Hepatocyte (in vitro differentiated cells): ENCODE data around the gene DNAJA3. TPM values are rescaled to one million over a fixed set of nuclear protein-coding genes. Genes with fewer than 3 reads are reported as not detected.

ENCODE experiments used
- DNase-seq: peaks from one replicate; pipeline ENCODE4 v3.0.0-alpha.2; 2016; ENCODE audit warnings: low spot score
- H2AFZ ChIP-seq: fragments of 200-600 bp; sonication (generic); 2 replicates; pipeline ENCODE4 v1.6.0; 2016; ENCODE audit warnings: antibody characterized with exemption, mild to moderate bottlenecking
- H3K27ac ChIP-seq: fragments of 200-600 bp; sonication (generic); 2 replicates; pipeline ENCODE4 v1.5.1; 2016; ENCODE audit warnings: mild to moderate bottlenecking
- H3K27me3 ChIP-seq: fragments of 200-600 bp; sonication (generic); 2 replicates; pipeline ENCODE4 v1.6.1; 2016
- H3K36me3 ChIP-seq: fragments of 200-600 bp; sonication (generic); replicated peaks from 2 replicates; pipeline ENCODE4 v1.5.1; 2016; ENCODE audit warnings: low read depth; ENCODE audit not compliant: insufficient read depth
- H3K4me1 ChIP-seq: fragments of 200-600 bp; sonication (generic); 2 replicates; pipeline ENCODE4 v1.5.1; 2016; ENCODE audit warnings: mild to moderate bottlenecking, moderate library complexity; ENCODE audit not compliant: insufficient read depth
- H3K4me2 ChIP-seq: fragments of 200-600 bp; sonication (generic); 2 replicates; pipeline ENCODE4 v1.6.0; 2016
- H3K4me3 ChIP-seq: fragments of 200-600 bp; sonication (generic); 2 replicates; pipeline ENCODE4 v1.5.1; 2016; ENCODE audit warnings: mild to moderate bottlenecking
- H3K79me2 ChIP-seq: fragments of 200-600 bp; sonication (generic); 2 replicates; pipeline ENCODE4 v1.6.0; 2017; ENCODE audit warnings: mild to moderate bottlenecking
- H3K9me2 ChIP-seq: fragments of 200-600 bp; sonication (generic); replicated peaks from 2 replicates; pipeline ENCODE4 v1.6.0; 2017; ENCODE audit warnings: mild to moderate bottlenecking; ENCODE audit not compliant: insufficient read depth
- H3K9me3 ChIP-seq: fragments of 200-600 bp; sonication (generic); 2 replicates; pipeline ENCODE4 v1.5.1; 2016; ENCODE audit warnings: low read depth, mild to moderate bottlenecking
- H4K20me1 ChIP-seq: fragments of 200-600 bp; sonication (generic); 2 replicates; pipeline ENCODE4 v1.6.0; 2016; ENCODE audit warnings: mild to moderate bottlenecking; ENCODE audit not compliant: insufficient read depth, poor library complexity, severe bottlenecking
- EZH2 ChIP-seq: fragments of 200-600 bp; sonication (generic); IDR thresholded peaks from 2 replicates; pipeline ENCODE4 v1.6.1; 2016; ENCODE audit warnings: antibody characterized with exemption, mild to moderate bottlenecking, borderline replicate concordance
- EZH2phosphoT487 ChIP-seq: fragments of 200-600 bp; sonication (generic); IDR thresholded peaks from one replicate; pipeline ENCODE4 v1.6.1; 2018; ENCODE audit warnings: antibody characterized with exemption, mild to moderate bottlenecking, low read depth, moderate library complexity; ENCODE audit not compliant: unreplicated experiment, severe bottlenecking
- WGBS: methylation state at CpG from one replicate; pipeline ENCODE4 v1.1.6; 2016; ENCODE audit warnings: low lambda C conversion rate; ENCODE audit errors: missing lambda C conversion rate; 5-methylcytosine and 5-hydroxymethylcytosine counted together
- polyA plus RNA-seq: library from polyadenylated mRNA; unstranded; fragments of >200 nt; fragmentation: Nextera tagmentation; extraction: Ambion mirVana; gene quantifications from 2 replicates; pipeline ENCODE4 v1.2.1, GENCODE V29; 2016
- total RNA-seq: library from RNA; depleted of rRNA; stranded (reverse); fragments of >200 nt; gene quantifications from 2 replicates; pipeline ENCODE4 v1.2.3, GENCODE V29; 2014
- TF ChIP-seq, protein P1 (sequence below): fragments of 200-600 bp; sonication (generic); IDR thresholded peaks from 2 replicates; pipeline ENCODE4 v1.5.1; 2016; ENCODE audit warnings: antibody characterized with exemption, mild to moderate bottlenecking; ENCODE audit not compliant: poor library complexity

Gene DNAJA3
- total and polyA plus RNA-seq, 2 experiments from 2014 or later: 58.8 to 59.2 TPM

DNA sequence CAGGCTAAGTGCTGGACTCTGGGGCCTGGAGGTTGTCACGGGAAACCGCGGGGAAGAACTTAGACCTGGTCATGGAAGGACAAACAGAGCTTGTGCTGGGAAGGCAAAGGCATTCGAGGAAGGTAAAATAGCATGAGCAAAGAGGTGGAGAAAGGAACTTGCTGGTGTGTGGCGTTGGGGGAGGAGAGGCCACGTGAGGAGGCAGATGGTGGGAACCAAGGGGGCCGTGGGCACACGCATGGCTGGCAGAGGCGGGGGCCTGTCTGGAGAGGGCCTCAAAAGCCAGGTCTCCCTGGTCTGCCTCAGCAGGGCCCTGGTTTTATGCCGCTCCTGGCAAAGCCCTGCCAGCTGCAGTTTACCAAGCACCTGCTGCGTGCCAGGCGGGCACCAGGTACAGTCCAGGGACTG is 24.6 kb upstream of the DNAJA3 start:
- TF ChIP-seq EZH2phosphoT487 (no peak), EZH2 (no peak)
- TF ChIP-seq, protein P1, sequence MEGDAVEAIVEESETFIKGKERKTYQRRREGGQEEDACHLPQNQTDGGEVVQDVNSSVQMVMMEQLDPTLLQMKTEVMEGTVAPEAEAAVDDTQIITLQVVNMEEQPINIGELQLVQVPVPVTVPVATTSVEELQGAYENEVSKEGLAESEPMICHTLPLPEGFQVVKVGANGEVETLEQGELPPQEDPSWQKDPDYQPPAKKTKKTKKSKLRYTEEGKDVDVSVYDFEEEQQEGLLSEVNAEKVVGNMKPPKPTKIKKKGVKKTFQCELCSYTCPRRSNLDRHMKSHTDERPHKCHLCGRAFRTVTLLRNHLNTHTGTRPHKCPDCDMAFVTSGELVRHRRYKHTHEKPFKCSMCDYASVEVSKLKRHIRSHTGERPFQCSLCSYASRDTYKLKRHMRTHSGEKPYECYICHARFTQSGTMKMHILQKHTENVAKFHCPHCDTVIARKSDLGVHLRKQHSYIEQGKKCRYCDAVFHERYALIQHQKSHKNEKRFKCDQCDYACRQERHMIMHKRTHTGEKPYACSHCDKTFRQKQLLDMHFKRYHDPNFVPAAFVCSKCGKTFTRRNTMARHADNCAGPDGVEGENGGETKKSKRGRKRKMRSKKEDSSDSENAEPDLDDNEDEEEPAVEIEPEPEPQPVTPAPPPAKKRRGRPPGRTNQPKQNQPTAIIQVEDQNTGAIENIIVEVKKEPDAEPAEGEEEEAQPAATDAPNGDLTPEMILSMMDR: no peak
- no peak overlapping the region for H3K4me3 ChIP-seq
- H3K27me3 ChIP-seq: no peaks in the 10 kb centered on the region
- no peaks in the 10 kb centered on the region for H3K9me2 ChIP-seq
- no peaks in the 10 kb centered on the region for H4K20me1 ChIP-seq
- no peaks in the 10 kb centered on the region for H3K79me2 ChIP-seq
- H3K4me2 ChIP-seq: no peak overlapping the region
- no peaks in the 10 kb centered on the region for H3K4me1 ChIP-seq
- no peaks in the 10 kb centered on the region for H3K9me3 ChIP-seq
- DNase-seq: no peak
- no peak overlapping the region for H2AFZ ChIP-seq
- WGBS: 95% methylated on average over 12 of the region's 12 CpGs
- H3K36me3 ChIP-seq: no peaks in the 10 kb centered on the region
- no peak overlapping the region for H3K27ac ChIP-seq

DNA sequence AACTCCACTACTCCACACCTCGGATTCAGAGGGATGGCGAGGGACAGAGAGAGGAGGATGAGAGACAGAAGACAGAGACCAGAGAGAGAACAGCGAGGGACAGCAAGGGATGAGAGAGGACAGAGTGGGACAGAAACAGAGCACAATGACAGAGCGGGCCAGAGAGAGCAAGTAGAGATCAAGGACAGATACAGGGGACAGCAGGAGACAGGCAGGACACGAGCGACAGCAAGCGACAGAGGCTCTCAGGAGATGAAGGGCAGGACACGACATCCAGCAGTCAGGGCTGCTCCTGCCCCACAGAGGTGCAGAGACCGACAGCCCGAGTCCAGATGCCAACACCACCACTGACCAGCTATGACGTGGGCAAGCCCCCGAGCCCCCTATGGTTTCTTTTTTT is 24.2 kb upstream of the DNAJA3 start:
- Histone ChIP-seq H3K27me3 (no peaks in the 10 kb centered on the region), H3K9me2 (no peaks in the 10 kb centered on the region), H3K4me3 (no peak overlapping the region), H3K79me2 (no peaks in the 10 kb centered on the region), H3K9me3 (no peaks in the 10 kb centered on the region), H3K4me2 (no peak overlapping the region), H3K4me1 (no peaks in the 10 kb centered on the region), H4K20me1 (no peaks in the 10 kb centered on the region), H3K36me3 (no peaks in the 10 kb centered on the region), H2AFZ (no peak overlapping the region), H3K27ac (no peak overlapping the region)
- TF ChIP-seq, protein P1: no peak
- no peak for TF ChIP-seq EZH2phosphoT487
- no peak for TF ChIP-seq EZH2
- DNase-seq: no peak
- 95% methylated on average over 12 of the region's 12 CpGs for WGBS

DNA sequence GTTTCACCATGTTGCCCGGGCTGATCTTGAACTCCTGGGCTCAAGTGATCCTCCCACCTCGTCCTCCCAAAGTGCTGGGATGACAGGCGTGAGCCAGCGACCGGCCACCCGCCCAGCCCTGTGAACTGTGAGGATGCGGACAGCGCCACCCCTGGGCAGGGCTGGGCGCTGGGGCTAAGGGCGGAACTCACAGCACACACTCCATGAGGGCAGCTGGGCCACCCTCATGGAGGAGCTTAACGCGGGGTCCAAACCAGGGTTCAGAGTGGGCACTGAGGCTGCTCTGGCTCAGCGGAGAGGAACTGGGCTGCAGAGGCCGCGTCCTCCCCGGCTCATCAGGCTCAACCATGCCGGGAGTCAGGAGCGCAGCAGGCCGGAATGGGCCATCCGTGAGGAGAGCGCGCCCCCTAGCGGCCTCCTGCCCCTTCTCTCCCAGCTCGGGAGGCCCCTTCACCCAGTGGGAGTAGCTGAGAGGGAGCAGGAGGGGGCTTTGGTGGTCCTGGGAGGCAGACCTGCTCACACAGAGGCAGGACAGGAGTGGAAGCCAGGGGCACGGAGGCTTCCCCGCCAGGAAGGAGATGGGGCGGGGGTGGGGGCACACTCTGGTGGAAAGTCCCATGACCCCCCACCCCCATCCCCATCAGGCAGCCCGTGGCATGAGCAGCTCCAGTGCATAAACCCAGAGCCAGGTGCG is 23.1 kb upstream of the DNAJA3 start:
- Histone ChIP-seq H3K36me3 (no peaks in the 10 kb centered on the region), H3K27ac (no peak overlapping the region), H2AFZ (no peak overlapping the region), H3K79me2 (no peaks in the 10 kb centered on the region), H3K9me2 (no peaks in the 10 kb centered on the region), H3K9me3 (no peaks in the 10 kb centered on the region), H3K4me3 (no peak overlapping the region), H4K20me1 (no peaks in the 10 kb centered on the region), H3K27me3 (no peaks in the 10 kb centered on the region), H3K4me2 (peak overlapping the region; percentile 70), H3K4me1 (no peaks in the 10 kb centered on the region)
- TF ChIP-seq, protein P1: peak; percentile 97
- TF ChIP-seq EZH2phosphoT487 (no peak), EZH2 (no peak)
- WGBS: 20% methylated on average over 24 of the region's 29 CpGs
- DNase-seq: peak; percentile 92
